HG03064 (cell line): ENCODE results near the gene OR4E1.
"Not testable (repeated sequence)": the region's sequence is repeated elsewhere in the genome, so short reads cannot be mapped to it uniquely, and the experiment has no call there.

Experiments
- ATAC-seq: cut with Tn5 transposase; IDR thresholded peaks from one replicate; pipeline ENCODE4 v1.9.1; 2021; ENCODE audit warnings: low read depth; ENCODE audit not compliant: unreplicated experiment

OR4E1 gene

DNA sequence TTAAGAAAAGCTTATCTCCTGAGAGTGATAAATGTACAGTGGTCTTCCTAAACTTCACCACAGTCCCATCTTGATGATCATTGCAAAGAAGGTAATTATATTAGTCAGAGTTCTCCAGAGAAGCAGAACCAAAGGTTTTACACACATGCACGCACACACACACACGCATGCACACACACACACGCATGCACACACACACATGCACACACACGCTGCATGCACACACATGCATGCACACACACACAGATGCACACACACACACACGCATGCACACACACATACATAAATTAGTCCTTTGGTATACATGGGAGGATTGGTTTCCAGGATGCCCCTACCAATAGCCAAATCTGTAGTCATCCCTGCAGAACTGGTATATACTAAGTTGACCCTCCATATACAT, 19.4 kb downstream of the OR4E1 start:
- ATAC-seq = no peak

DNA sequence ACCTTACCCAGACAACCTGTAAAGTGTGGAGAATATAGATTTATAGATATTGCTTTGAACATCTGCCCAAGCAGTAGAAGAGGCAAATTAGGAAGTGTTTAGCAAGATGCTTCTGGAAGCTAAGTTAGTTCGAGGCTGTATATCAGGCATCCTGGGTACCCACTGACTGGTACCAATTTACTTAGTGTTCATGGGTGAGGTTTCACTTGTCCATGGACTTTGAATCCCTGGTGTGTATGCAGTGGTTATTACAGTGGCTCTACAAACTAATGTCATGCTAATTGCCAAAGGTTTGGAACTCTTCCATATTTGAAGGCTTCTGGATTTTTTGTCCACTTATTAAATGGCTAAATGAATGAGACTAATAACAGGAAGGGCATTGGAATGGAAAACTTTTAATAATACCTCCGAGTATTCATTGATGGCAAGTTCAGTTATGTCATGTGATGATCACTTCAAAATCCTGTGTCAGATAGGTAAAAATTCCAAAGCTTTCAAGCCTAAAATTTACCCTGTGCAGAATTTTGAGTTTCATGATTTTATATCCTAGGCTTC, 20.2 kb downstream of the OR4E1 start, which contains the start of gene OR4E2:
Gene OR4E2 (plus strand): TSS at position 505 of the 555 bp plus-strand sequence. CDS start 11,248 bp downstream, outside the sequence.
- no peak for ATAC-seq

DNA sequence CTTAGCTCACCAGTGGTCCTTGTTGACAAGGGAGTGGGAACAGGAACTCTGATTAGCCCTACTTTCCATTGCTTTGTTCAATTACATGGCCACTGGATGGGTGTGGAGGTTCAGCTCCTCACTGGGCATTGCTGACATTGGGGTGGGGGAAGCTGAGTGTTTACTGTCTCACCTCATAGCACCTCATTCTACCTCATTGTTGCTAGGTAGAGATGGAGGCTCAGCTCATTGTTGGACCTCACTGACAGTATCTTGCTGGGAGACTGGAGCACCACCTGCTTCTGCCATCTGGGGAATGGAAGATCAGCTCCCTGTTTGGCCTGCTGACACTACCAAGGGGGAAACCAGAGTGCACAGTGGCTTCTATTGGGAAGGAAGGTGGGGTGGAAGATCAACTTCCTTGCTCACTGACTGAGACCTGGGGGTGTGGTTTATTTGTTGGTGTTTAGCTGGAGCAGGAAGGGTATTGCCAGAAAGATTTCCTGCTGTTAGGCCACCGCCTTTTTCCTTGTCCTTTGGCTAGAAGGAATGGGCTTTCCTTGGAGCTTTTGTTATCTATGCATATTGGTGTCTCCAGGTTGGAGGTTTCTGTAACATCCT, 21.3 kb downstream of the OR4E1 start:
- no peak for ATAC-seq

- no peak for ATAC-seq
Observed at GRCh38 chr14:21647380-21647779, 26.2 kb downstream of the OR4E1 start.

DNA sequence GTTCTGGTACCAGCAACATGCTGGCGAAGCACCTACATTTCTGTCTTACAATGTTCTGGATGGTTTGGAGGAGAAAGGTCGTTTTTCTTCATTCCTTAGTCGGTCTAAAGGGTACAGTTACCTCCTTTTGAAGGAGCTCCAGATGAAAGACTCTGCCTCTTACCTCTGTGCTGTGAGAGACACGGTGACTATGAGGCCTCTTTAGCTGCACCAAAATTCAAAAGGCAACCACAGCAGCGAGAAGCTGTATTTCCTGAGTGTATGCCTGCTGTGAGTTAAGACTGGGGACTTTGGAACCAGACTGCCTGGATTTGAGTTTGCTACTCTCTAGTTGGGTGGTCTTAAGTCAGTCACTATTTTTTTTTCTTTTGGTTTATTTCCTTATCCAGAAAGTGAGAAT, 30.2 kb downstream of the OR4E1 start:
- ATAC-seq = no peak

- no peak for ATAC-seq
Observed at GRCh38 chr14:21642683-21643082, 30.9 kb downstream of the OR4E1 start.

GRCh38 chr14:21634840-21635239, 38.8 kb downstream of the OR4E1 start, which contains the start of gene OR10G2:
Gene OR10G2 (minus strand): TSS chr14:21634940. CDS start chr14:21634842, 98 bp downstream.
- no peak for ATAC-seq

GRCh38 chr14:21631084-21631483, 42.5 kb downstream of the OR4E1 start:
- no peak for ATAC-seq

DNA sequence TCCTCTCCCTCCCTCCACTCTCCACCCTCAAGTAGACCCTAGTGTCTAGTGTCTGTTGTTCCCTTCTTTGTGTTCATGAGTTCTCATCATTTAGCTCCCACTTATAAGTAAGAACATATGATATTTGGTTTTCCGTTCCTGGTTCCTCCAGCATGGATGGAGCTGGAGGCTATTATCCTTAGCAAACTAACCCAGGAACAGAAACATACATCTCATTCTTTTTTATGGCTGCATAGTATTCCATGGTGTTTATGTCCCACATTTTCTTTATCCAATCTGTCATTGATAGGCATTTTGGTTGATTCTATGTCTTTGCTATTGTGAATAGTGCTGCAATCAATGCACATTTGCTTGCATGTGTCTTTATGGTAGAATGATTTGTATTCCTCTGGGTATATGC, 43.1 kb downstream of the OR4E1 start:
- ATAC-seq = not testable (repeated sequence)

GRCh38 chr14:21626491-21627230, 47.0 kb downstream of the OR4E1 start:
- no peak for ATAC-seq
